ENCODE data around the gene EBF3. TPM values are rescaled to one million over a fixed set of nuclear protein-coding genes. Genes with fewer than 3 reads are reported as not detected.

Gene EBF3
- total RNA-seq, 1 donor from 2014 or later = 33.4 TPM

- H3K9ac ChIP-seq (ENCODE audit: low read depth in 1 of 3, low read length in 3 of 3) = peak overlapping the region; percentile 24 to 69 (median 51)
- no peaks in the 10 kb centered on the region for H3K9me3 ChIP-seq (ENCODE audit: control insufficient read depth in 3 of 3, low read length in 3 of 3)
- no peaks in the 10 kb centered on the region for H3K36me3 ChIP-seq (ENCODE audit: control insufficient read depth in 3 of 3, insufficient read depth in 3 of 3, low read length in 3 of 3)
- peak overlapping the region; percentile 74 for H3K27ac ChIP-seq (ENCODE audit: low read depth, low read length)
- peaks cover 0 to 4% (median 3%) of the 10 kb centered on the region in 3 donors for H3K27me3 ChIP-seq (ENCODE audit: control insufficient read depth in 3 of 3, insufficient read depth in 3 of 3, low read length in 3 of 3)
- peaks cover 52 to 82% (median 53%) of the 10 kb centered on the region in 3 donors for H3K4me1 ChIP-seq (ENCODE audit: control insufficient read depth in 3 of 3, insufficient read depth in 3 of 3, low read length in 3 of 3)
- peak overlapping the region; percentile 27 to 62 (median 41) for H3K4me3 ChIP-seq (ENCODE audit: low read length in 3 of 3)
Measured at GRCh38 chr10:129945941-129946760, 17.9 kb downstream of the EBF3 start.

DNA sequence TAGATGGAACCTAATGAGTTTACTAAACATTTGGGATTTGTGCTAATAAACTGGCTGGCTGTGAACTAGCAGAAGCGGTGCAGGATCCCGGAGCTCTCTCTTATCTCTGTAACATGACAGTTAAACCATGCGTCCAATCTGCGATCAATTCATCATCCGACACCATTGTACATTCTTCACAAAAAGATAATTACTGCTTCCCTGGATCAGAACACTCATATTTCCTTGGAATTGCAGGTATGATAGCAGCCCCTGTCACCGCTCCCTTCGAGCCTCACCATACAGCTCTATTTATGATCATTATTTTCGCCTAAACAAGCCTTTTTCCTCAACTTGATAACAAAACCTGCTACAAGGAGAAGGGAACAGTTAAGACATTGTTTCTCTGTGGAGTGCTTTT lies 18.5 kb downstream of the EBF3 start:
- Histone ChIP-seq H3K9me3 (ENCODE audit: control insufficient read depth in 3 of 3, low read length in 3 of 3) (no peaks in the 10 kb centered on the region), H3K27ac (ENCODE audit: low read depth, low read length) (peak overlapping the region; percentile 74), H3K36me3 (ENCODE audit: control insufficient read depth in 3 of 3, insufficient read depth in 3 of 3, low read length in 3 of 3) (no peaks in the 10 kb centered on the region), H3K4me3 (ENCODE audit: low read length in 3 of 3) (peak overlapping the region; percentile 3 to 62 (median 52)), H3K9ac (ENCODE audit: low read depth in 1 of 3, low read length in 3 of 3) (peak overlapping the region; percentile 24 to 69 (median 51)), H3K27me3 (ENCODE audit: control insufficient read depth in 3 of 3, insufficient read depth in 3 of 3, low read length in 3 of 3) (peaks cover 0 to 4% (median 3%) of the 10 kb centered on the region in 3 donors), H3K4me1 (ENCODE audit: control insufficient read depth in 3 of 3, insufficient read depth in 3 of 3, low read length in 3 of 3) (peaks cover 52 to 82% (median 53%) of the 10 kb centered on the region in 3 donors)

GRCh38 chr10:129945064-129945463 lies 19.0 kb downstream of the EBF3 start:
- Histone ChIP-seq H3K4me1 (ENCODE audit: control insufficient read depth in 3 of 3, insufficient read depth in 3 of 3, low read length in 3 of 3) (peaks cover 54 to 82% (median 55%) of the 10 kb centered on the region in 3 donors), H3K9me3 (ENCODE audit: control insufficient read depth in 3 of 3, low read length in 3 of 3) (no peaks in the 10 kb centered on the region), H3K36me3 (ENCODE audit: control insufficient read depth in 3 of 3, insufficient read depth in 3 of 3, low read length in 3 of 3) (no peaks in the 10 kb centered on the region), H3K27me3 (ENCODE audit: control insufficient read depth in 3 of 3, insufficient read depth in 3 of 3, low read length in 3 of 3) (peaks cover 0 to 4% (median 3%) of the 10 kb centered on the region in 3 donors), H3K4me3 (ENCODE audit: low read length in 3 of 3) (peak overlapping the region; percentile 2 to 52 (median 3)), H3K27ac (ENCODE audit: low read depth, low read length) (peak overlapping the region; percentile 74), H3K9ac (ENCODE audit: low read depth in 1 of 3, low read length in 3 of 3) (peak overlapping the region in 2 of 3 donors; percentile 24 to 45)

DNA sequence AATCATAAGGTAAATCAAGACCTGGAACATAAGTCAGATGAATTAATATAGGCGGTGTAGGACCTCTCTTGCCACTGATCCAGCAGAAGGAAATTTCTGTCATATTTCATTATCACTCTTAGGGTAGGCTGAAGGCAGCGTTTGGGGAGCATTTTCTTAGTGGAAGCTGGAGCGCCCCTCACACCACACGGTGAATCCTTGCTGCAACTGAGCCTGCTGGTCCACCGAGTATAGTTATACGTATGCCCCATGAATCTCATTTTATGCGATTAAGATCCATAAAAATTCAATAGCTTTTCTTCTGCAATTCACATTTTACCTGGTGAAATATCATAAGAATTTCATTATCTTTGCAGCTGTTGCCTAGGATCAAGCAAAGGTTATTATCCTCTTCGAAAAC lies 19.6 kb downstream of the EBF3 start:
- H3K4me3 ChIP-seq (ENCODE audit: low read length in 3 of 3) = no peak overlapping the region
- peaks cover 55 to 84% (median 57%) of the 10 kb centered on the region in 3 donors for H3K4me1 ChIP-seq (ENCODE audit: control insufficient read depth in 3 of 3, insufficient read depth in 3 of 3, low read length in 3 of 3)
- H3K9me3 ChIP-seq (ENCODE audit: control insufficient read depth in 3 of 3, low read length in 3 of 3) = no peaks in the 10 kb centered on the region
- no peak overlapping the region for H3K9ac ChIP-seq (ENCODE audit: low read depth in 1 of 3, low read length in 3 of 3)
- H3K27ac ChIP-seq (ENCODE audit: low read depth, low read length) = no peak overlapping the region
- H3K27me3 ChIP-seq (ENCODE audit: control insufficient read depth in 3 of 3, insufficient read depth in 3 of 3, low read length in 3 of 3) = peaks cover 0 to 8% (median 6%) of the 10 kb centered on the region in 3 donors
- no peaks in the 10 kb centered on the region for H3K36me3 ChIP-seq (ENCODE audit: control insufficient read depth in 3 of 3, insufficient read depth in 3 of 3, low read length in 3 of 3)

DNA sequence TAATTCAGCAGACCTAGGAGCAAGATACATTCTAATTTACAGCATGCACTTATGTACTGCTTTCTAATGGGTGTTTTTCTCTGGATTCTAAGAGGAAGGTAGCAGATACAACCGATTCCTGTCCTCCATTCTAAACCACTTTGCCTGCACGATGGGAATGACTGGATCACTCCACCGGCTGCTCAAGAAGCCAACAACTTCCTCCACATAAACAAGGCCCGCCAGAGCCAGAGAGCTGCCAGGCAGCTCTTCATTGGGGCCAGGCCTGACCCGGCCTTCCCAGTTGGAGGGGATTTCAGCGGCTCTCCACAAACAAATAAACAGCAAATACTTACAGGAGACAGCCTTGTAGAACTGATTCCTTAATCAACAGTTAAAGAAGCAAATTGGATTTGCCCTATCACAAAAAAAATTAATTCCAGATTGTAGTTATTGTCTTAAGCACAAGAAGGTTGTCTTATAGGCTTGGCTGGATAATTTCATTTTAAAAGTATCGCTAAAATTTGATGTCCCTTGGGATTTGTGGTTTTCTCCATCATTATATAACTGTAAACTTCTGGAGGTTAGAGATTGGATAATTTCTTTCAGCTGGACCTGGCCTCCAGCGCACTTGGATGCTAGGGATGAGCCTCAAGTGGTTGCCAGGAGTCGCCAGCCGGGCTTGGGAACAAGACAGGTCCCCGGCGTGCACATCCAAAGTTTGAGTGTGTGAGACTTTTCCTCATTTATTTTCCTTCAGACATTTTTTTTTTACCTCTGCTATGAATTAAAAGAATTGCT lies 20.9 kb downstream of the EBF3 start:
- Histone ChIP-seq H3K27me3 (ENCODE audit: control insufficient read depth in 3 of 3, insufficient read depth in 3 of 3, low read length in 3 of 3) (peaks cover 0 to 8% (median 6%) of the 10 kb centered on the region in 3 donors), H3K9ac (ENCODE audit: low read depth in 1 of 3, low read length in 3 of 3) (no peak overlapping the region), H3K9me3 (ENCODE audit: control insufficient read depth in 3 of 3, low read length in 3 of 3) (no peaks in the 10 kb centered on the region), H3K4me1 (ENCODE audit: control insufficient read depth in 3 of 3, insufficient read depth in 3 of 3, low read length in 3 of 3) (peaks cover 56 to 86% (median 58%) of the 10 kb centered on the region in 3 donors), H3K27ac (ENCODE audit: low read depth, low read length) (no peak overlapping the region), H3K4me3 (ENCODE audit: low read length in 3 of 3) (no peak overlapping the region), H3K36me3 (ENCODE audit: control insufficient read depth in 3 of 3, insufficient read depth in 3 of 3, low read length in 3 of 3) (no peaks in the 10 kb centered on the region)

DNA sequence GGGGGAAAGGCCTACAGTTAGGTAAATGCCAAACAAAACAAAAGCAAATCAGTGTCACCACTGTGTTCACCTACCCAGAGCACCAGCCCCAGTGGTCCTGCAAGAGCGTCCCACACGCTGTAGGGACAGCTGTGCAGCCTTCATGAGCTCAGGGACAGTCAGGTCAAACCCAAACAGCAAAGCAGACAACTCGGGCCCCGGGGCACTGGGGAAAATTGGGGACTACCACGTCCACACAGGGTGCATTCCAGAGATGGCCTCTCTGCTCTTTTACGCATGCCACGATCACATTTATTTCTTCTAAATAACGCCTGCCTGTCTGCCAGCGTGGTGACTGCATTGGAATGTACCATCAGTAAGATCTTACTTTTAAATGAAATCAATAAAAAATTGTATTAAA lies 21.7 kb downstream of the EBF3 start:
- Histone ChIP-seq H3K4me1 (ENCODE audit: control insufficient read depth in 3 of 3, insufficient read depth in 3 of 3, low read length in 3 of 3) (peaks cover 58 to 80% (median 64%) of the 10 kb centered on the region in 3 donors), H3K27ac (ENCODE audit: low read depth, low read length) (no peak overlapping the region), H3K27me3 (ENCODE audit: control insufficient read depth in 3 of 3, insufficient read depth in 3 of 3, low read length in 3 of 3) (peaks cover 0 to 8% (median 6%) of the 10 kb centered on the region in 3 donors)

DNA sequence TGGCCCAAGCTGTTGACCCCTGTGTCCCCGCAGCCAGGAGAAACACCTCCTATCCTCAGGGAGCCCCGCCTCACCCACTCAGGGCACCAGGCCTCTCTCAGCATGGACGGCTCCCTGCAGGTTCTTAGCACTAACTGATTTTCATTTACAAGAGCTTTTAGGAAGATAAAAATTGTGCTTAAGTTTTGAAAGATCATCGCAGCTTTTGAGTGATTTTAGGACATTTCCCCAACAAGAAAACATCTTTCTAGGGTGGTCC lies 22.1 kb downstream of the EBF3 start:
- no peaks in the 10 kb centered on the region for H3K36me3 ChIP-seq (ENCODE audit: control insufficient read depth in 3 of 3, insufficient read depth in 3 of 3, low read length in 3 of 3)
- H3K9me3 ChIP-seq (ENCODE audit: control insufficient read depth in 3 of 3, low read length in 3 of 3) = no peaks in the 10 kb centered on the region
- peaks cover 0 to 8% (median 6%) of the 10 kb centered on the region in 3 donors for H3K27me3 ChIP-seq (ENCODE audit: control insufficient read depth in 3 of 3, insufficient read depth in 3 of 3, low read length in 3 of 3)
- H3K9ac ChIP-seq (ENCODE audit: low read depth in 1 of 3, low read length in 3 of 3) = no peak overlapping the region
- H3K4me1 ChIP-seq (ENCODE audit: control insufficient read depth in 3 of 3, insufficient read depth in 3 of 3, low read length in 3 of 3) = peaks cover 58 to 79% (median 67%) of the 10 kb centered on the region in 3 donors
- no peak overlapping the region for H3K27ac ChIP-seq (ENCODE audit: low read depth, low read length)
- no peak overlapping the region for H3K4me3 ChIP-seq (ENCODE audit: low read length in 3 of 3)

More for the DNA sequence above, 21.7 kb downstream of the EBF3 start:
- Histone ChIP-seq H3K9me3 (ENCODE audit: control insufficient read depth in 3 of 3, low read length in 3 of 3) (no peaks in the 10 kb centered on the region), H3K36me3 (ENCODE audit: control insufficient read depth in 3 of 3, insufficient read depth in 3 of 3, low read length in 3 of 3) (no peaks in the 10 kb centered on the region), H3K4me3 (ENCODE audit: low read length in 3 of 3) (no peak overlapping the region), H3K9ac (ENCODE audit: low read depth in 1 of 3, low read length in 3 of 3) (no peak overlapping the region)

DNA sequence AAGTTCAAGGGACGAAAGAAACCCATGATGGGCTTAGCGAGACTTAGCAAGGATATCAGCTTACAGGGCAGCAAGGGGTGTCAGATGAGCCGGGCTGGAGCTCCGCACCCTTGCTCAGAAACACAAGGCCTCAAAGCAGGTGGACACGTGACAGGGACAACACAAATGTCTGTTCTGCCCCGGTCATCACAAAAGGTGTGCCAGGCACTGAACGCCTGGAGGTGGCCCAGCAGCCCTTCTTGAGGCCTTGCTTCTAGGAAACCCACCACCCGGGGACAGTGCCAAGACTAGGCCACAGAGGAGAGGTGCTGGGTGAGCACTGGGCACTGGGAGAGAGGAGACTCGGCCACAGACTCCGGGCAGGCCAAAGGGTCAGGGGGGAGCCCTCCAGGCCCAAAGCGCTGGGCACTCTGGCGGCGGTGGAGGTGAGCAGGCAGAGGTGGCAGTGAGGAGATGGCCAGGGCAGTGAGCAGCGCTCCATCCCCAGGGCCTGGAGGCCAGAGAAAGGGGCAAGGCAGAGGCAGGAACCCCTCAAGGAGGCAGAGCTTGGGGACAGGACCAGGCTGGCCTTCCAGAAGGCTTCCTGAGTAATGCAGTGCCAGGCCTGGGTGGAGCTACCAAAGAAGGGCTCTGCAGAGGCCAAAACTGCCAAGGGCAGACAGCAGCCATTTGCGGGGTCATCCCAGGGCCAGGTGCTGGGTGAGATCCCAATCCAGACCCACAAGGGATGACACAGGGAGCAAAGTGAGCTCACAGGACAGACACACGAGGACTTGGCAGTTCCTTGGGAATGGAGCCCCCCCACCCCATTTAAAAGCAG lies 22.7 kb downstream of the EBF3 start:
- peaks cover 0 to 6% (median 4%) of the 10 kb centered on the region in 3 donors for H3K27me3 ChIP-seq (ENCODE audit: control insufficient read depth in 3 of 3, insufficient read depth in 3 of 3, low read length in 3 of 3)
- H3K27ac ChIP-seq (ENCODE audit: low read depth, low read length) = no peak overlapping the region
- no peaks in the 10 kb centered on the region for H3K36me3 ChIP-seq (ENCODE audit: control insufficient read depth in 3 of 3, insufficient read depth in 3 of 3, low read length in 3 of 3)
- no peaks in the 10 kb centered on the region for H3K9me3 ChIP-seq (ENCODE audit: control insufficient read depth in 3 of 3, low read length in 3 of 3)
- peaks cover 55 to 74% (median 64%) of the 10 kb centered on the region in 3 donors for H3K4me1 ChIP-seq (ENCODE audit: control insufficient read depth in 3 of 3, insufficient read depth in 3 of 3, low read length in 3 of 3)
- H3K9ac ChIP-seq (ENCODE audit: low read depth in 1 of 3, low read length in 3 of 3) = peak overlapping the region in 1 of 3 donors; percentile 46
- H3K4me3 ChIP-seq (ENCODE audit: low read length in 3 of 3) = no peak overlapping the region

DNA sequence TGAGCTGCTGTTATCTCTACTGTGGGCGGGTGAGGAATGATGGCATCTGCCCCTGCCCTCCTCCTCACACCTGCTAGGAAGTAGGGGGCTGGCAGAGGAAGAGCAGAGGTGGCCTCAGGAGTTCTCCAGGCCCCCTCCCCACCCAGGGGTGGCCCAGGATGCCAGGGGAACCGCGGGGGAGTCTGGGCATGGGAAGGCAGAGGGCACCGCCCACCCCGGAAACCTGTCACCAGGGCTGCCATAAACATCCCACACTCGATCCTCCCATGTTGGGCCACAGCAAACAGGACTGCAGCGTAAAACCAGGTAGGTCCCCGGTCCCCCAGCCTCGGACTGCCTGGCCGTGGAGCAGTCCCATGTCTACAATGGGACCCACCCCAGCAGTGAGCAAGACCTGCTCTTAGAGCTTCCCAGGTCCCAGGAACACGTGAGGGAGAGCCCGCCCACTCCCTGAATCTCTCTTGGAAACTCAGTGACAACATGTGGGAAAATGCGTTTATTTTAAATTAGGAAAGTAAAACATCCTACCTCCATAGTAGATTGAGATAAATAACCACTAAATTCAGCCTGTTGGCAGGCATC lies 23.4 kb downstream of the EBF3 start:
- Histone ChIP-seq H3K4me1 (ENCODE audit: control insufficient read depth in 3 of 3, insufficient read depth in 3 of 3, low read length in 3 of 3) (peaks cover 55 to 68% (median 59%) of the 10 kb centered on the region in 3 donors), H3K9ac (ENCODE audit: low read depth in 1 of 3, low read length in 3 of 3) (peak overlapping the region in 1 of 3 donors; percentile 30), H3K27ac (ENCODE audit: low read depth, low read length) (peak overlapping the region; percentile 40), H3K36me3 (ENCODE audit: control insufficient read depth in 3 of 3, insufficient read depth in 3 of 3, low read length in 3 of 3) (no peaks in the 10 kb centered on the region), H3K27me3 (ENCODE audit: control insufficient read depth in 3 of 3, insufficient read depth in 3 of 3, low read length in 3 of 3) (peaks cover 0 to 4% (median 3%) of the 10 kb centered on the region in 3 donors), H3K4me3 (ENCODE audit: low read length in 3 of 3) (no peak overlapping the region), H3K9me3 (ENCODE audit: control insufficient read depth in 3 of 3, low read length in 3 of 3) (no peaks in the 10 kb centered on the region)
